Colonic mucosa (tissue), 4 donors: ENCODE measurements around the gene PHF21B. TPM values are rescaled to one million over a fixed set of nuclear protein-coding genes. Genes with fewer than 3 reads are reported as not detected.

Source experiments
- DNase-seq: peaks from one replicate; pipeline ENCODE4 v3.0.0-alpha.2; 2020
- H3K27ac ChIP-seq: fragments of 200-600 bp; one replicate; pipeline ENCODE4 v1.8.0; 2021
- H3K27me3 ChIP-seq: fragments of 200-600 bp; one replicate; pipeline ENCODE4 v1.8.0; 2021
- H3K36me3 ChIP-seq: fragments of 200-600 bp; one replicate; pipeline ENCODE4 v1.8.0; 2021
- H3K4me1 ChIP-seq: fragments of 200-600 bp; one replicate; pipeline ENCODE4 v1.8.0; 2021; ENCODE audit warnings: mild to moderate bottlenecking
- H3K4me3 ChIP-seq: fragments of 200-600 bp; one replicate; pipeline ENCODE4 v1.8.0; 2021
- H3K9ac ChIP-seq, 2 donors: one replicate each; pipeline ENCODE4 v1.7.0; 2013; ENCODE audit warnings: control low read depth in 2 of 2, low read depth in 2 of 2, low read length in 2 of 2
- H3K9me3 ChIP-seq: fragments of 200-600 bp; one replicate; pipeline ENCODE4 v1.8.0; 2021
- intact Hi-C: fragments of 100-400 bp; cut with DNase I; formaldehyde crosslinking; loops from one replicate; pipeline ENCODE4 v1.14.1; 2022
- total RNA-seq, 2 donors: library from RNA; stranded (reverse); fragmentation: NEBNext Ultra II Directional in 1 of 2; extraction: Animal tissue kit (Norgen Biotek cat#: 25700) in 1 of 2; gene quantifications; one replicate each; pipeline ENCODE4 v1.2.1, GENCODE V29; 2021
- TF ChIP-seq, protein P1 (sequence below): fragments of 200-600 bp; IDR thresholded peaks from one replicate; pipeline ENCODE4 v1.8.0; 2022; ENCODE audit warnings: antibody characterized with exemption, mild to moderate bottlenecking
- donor health status: healthy.
- donor health status: DM: no; HTN: no; CAD: no.
- donor health status: DM: no; HTN: no; CAD: no.

PHF21B gene
- total RNA-seq, 2 donors from 2014 or later, result not detected

DNA sequence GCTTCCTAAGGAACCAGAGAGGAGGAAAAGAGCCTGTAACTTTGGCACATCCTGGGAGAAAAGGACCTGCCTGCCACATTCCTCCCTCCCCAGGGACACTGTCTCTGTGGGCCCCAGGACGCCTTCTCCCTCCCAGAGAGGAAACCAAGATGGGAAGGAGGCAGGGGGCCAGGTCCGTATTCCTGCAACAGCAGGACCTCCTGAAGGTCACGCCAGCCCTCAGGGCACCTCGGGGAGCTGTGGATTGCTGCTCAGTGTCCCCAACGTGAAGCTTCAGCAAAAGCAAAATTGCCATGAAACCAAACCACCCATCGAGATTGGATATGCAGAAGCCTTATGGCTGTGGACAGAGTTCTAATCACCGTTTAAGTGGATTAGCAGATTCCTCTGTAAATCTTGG lies 170.7 kb downstream of the PHF21B start:
- Histone ChIP-seq H3K9me3 (no peaks in the 10 kb centered on the region), H3K27me3 (no peaks in the 10 kb centered on the region), H3K9ac (no peak overlapping the region), H3K27ac (no peak overlapping the region), H3K36me3 (no peaks in the 10 kb centered on the region), H3K4me1 (no peaks in the 10 kb centered on the region), H3K4me3 (no peak overlapping the region)
- DNase-seq, result no peak
- intact Hi-C loops, result no loop called here
- TF ChIP-seq, protein P1, sequence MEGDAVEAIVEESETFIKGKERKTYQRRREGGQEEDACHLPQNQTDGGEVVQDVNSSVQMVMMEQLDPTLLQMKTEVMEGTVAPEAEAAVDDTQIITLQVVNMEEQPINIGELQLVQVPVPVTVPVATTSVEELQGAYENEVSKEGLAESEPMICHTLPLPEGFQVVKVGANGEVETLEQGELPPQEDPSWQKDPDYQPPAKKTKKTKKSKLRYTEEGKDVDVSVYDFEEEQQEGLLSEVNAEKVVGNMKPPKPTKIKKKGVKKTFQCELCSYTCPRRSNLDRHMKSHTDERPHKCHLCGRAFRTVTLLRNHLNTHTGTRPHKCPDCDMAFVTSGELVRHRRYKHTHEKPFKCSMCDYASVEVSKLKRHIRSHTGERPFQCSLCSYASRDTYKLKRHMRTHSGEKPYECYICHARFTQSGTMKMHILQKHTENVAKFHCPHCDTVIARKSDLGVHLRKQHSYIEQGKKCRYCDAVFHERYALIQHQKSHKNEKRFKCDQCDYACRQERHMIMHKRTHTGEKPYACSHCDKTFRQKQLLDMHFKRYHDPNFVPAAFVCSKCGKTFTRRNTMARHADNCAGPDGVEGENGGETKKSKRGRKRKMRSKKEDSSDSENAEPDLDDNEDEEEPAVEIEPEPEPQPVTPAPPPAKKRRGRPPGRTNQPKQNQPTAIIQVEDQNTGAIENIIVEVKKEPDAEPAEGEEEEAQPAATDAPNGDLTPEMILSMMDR, result no peak

DNA sequence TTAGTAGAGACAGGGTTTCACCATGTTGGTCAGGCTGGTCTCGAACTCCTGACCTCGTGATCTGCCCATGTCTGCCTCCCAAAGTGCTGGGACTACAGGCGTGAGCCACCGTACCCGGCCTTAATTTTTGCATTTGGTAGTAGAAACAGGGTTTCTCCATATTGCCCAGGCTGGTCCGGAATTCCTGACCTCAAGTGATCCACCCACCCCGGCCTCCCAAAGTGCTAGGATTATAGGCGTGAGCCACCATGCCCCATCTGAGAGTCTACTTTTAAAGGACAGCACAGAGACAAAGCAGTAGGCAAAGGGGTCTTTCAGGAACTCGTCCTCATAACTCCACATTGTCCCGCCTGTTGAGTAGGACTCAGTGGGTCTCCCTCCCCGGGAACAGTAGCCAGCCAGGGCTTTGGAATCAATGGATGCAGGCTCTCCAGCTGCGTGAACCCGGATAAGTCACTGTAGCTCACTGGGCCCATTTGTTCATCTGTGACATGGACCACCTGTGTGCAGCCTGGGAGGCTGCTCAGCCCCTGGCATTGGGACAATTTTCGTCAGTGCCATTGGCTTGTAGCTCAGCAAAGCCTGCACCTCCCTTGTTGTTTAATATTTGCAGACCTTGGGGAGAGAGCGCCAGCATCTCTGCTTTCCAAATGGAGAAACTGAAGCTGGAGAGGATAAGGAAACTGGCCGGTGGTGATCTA lies 171.3 kb downstream of the PHF21B start:
- TF ChIP-seq, protein P1, result no peak
- Histone ChIP-seq H3K27me3 (no peaks in the 10 kb centered on the region), H3K4me1 (no peaks in the 10 kb centered on the region), H3K4me3 (no peak overlapping the region), H3K9ac (no peak overlapping the region), H3K9me3 (no peaks in the 10 kb centered on the region), H3K27ac (no peak overlapping the region), H3K36me3 (no peaks in the 10 kb centered on the region)
- no peak for DNase-seq
- intact Hi-C loops, result no loop called here

DNA sequence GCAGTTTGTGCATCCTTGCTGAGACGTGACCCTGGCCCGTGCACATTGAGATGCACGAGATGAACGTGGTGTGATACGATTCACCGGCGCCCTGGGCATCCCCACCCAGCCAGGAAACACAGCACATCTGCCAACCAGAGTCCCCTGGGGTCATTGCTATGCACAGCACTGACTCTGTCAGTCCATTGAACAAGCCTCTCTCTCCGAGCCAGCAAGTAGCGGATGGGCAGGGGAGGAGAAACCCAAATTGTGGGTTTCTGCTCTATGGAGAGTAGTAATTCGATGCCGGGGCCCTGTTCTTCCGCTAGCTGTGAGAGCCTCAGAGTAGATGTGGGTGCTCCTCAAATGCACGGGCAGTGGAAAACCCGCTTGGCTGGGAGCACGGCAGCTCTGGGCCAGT lies 172.3 kb downstream of the PHF21B start:
- no peak overlapping the region for H3K27ac ChIP-seq
- intact Hi-C loops, result no loop called here
- DNase-seq, result no peak
- H3K9ac ChIP-seq, result no peak overlapping the region
- no peaks in the 10 kb centered on the region for H3K4me1 ChIP-seq
- TF ChIP-seq, protein P1, result no peak
- no peaks in the 10 kb centered on the region for H3K27me3 ChIP-seq
- no peaks in the 10 kb centered on the region for H3K9me3 ChIP-seq
- H3K4me3 ChIP-seq, result no peak overlapping the region
- H3K36me3 ChIP-seq, result no peaks in the 10 kb centered on the region

DNA sequence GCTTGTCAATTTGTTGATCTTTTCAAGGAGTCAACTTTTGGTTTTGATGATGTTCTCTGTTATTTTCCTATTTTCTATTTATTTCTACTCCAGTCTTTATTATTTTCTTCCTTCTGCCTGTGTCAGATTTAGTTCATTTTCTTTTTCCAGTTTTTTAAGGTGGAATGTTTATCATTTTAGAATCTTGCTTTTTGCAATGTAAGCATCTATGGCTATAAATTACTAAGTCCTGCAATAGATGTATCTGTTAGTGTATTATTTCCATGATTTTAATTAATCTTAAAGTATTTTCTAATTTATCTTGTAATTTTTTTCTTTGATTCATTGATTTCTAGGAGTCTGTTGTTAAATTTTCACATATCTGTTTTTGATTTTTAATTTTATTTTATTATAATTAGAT lies 175.7 kb downstream of the PHF21B start:
- TF ChIP-seq, protein P1, result no peak
- Histone ChIP-seq H3K9ac (no peak overlapping the region), H3K4me3 (no peak overlapping the region), H3K27ac (no peak overlapping the region), H3K4me1 (no peaks in the 10 kb centered on the region), H3K36me3 (no peaks in the 10 kb centered on the region), H3K9me3 (no peaks in the 10 kb centered on the region), H3K27me3 (no peaks in the 10 kb centered on the region)
- intact Hi-C loops, result no loop called here
- no peak for DNase-seq

DNA sequence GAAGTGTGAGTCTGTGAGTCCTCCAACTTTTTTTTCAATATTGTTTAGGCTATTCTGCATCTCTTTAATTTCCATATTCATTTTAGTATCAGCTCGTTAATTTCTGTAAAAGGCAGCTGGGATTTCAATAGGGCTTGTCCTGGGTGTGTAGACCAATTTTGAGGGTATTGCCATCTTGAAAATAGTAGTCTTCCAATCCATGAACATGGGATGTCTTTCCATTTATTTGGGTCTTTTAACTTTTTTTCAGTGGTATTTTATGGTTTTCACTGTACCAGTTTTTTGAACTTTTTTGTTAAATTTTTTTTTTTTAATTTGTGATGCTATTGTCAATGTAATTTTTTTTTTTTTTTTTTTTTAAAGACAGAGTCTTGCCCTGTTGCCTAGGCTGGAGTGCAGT lies 177.9 kb downstream of the PHF21B start:
- intact Hi-C loops, result no loop called here
- Histone ChIP-seq H3K27ac (no peak overlapping the region), H3K4me3 (no peak overlapping the region), H3K9me3 (no peaks in the 10 kb centered on the region), H3K9ac (no peak overlapping the region), H3K4me1 (no peaks in the 10 kb centered on the region), H3K27me3 (no peaks in the 10 kb centered on the region), H3K36me3 (no peaks in the 10 kb centered on the region)
- no peak for DNase-seq
- TF ChIP-seq, protein P1, result no peak

Other genes with a start within 250 kb of the PHF21B start
- gene NUP50, start 153.9 kb upstream of the PHF21B start, total RNA-seq, result 100 to 1,000 TPM in 1 of 2 donors, 10 to 100 TPM in 1; 71.9 to 111 TPM
- 10 to 100 TPM; 38.5 to 44.8 TPM for gene KIAA0930, start 230.9 kb upstream of the PHF21B start, total RNA-seq